ENCODE results near the gene CHI3L2. TPM values are rescaled to one million over a fixed set of nuclear protein-coding genes. Genes with fewer than 3 reads are reported as not detected.
"Not testable (repeated sequence)": the region's sequence is repeated elsewhere in the genome, so short reads cannot be mapped to it uniquely, and the experiment has no call there.

The CHI3L2 gene
- total RNA-seq, 1 donor from 2014 or later: 5.6 TPM

GRCh38 chr1:111213412-111213811 is 14.1 kb upstream of the CHI3L2 start:
- no peak overlapping the region for H3K27ac ChIP-seq
- H3K36me3 ChIP-seq: no peaks in the 10 kb centered on the region
- no peak overlapping the region for H3K4me3 ChIP-seq
- no peaks in the 10 kb centered on the region for H3K4me1 ChIP-seq
- H3K9me3 ChIP-seq: no peaks in the 10 kb centered on the region
- H3K27me3 ChIP-seq: no peaks in the 10 kb centered on the region
- TF ChIP-seq POLR2AphosphoS5 (IDR thresholded peaks at IDR 0.05; ENCODE audit: insufficient read depth in 1 of 2, low read depth in 1 of 2) (no peak), CTCF (IDR thresholded peaks at IDR 0.05) (no peak)
- intact Hi-C loops (cut with DNase I): no loop called here
- no peak for DNase-seq (ENCODE audit: extremely low spot score in 2 of 2)

DNA sequence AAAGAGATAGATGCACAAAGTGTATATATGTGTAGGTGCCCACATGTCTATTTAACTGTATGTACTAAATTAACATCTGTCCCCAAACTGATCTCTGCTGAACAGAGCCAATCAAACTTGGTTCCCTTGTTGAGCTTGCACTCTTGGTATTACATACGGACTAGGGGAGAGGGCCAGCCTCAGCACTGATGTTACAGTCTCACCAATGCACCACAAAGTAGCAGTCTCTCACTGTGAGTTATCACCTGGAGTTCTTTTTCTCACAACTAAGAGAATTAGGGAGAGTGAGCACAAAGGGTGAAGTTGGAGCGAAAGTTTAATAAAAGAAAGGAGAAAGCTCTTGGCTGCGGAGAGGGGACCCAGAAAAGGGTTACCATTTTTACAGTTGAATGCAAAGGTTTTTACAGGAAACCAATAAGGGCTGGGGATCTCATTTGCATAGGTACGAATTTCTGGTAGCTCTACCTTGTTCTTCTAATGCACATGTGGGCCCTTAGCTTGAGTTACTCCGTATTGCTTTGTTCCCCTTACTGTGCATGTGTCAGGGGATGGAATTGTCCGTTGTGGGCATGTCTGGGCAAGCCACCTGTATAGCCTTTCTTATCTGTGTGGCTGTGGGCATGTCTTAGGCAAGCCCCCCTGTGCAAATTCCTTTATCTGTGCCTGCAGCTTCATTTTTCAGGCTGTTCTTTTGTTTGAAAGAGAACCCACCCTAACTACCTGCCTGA is 13.3 kb upstream of the CHI3L2 start:
- no peaks in the 10 kb centered on the region for H3K4me1 ChIP-seq
- H3K9me3 ChIP-seq: no peaks in the 10 kb centered on the region
- DNase-seq (ENCODE audit: extremely low spot score in 2 of 2): peak in 1 of 2 donors; percentile 52
- no peak overlapping the region for H3K4me3 ChIP-seq
- H3K36me3 ChIP-seq: no peaks in the 10 kb centered on the region
- H3K27ac ChIP-seq: no peak overlapping the region
- no peaks in the 10 kb centered on the region for H3K27me3 ChIP-seq
- TF ChIP-seq POLR2A (IDR thresholded peaks at IDR 0.05): no peak
- no peak for TF ChIP-seq CTCF (IDR thresholded peaks at IDR 0.05)
- intact Hi-C loops (cut with DNase I): no loop called here

DNA sequence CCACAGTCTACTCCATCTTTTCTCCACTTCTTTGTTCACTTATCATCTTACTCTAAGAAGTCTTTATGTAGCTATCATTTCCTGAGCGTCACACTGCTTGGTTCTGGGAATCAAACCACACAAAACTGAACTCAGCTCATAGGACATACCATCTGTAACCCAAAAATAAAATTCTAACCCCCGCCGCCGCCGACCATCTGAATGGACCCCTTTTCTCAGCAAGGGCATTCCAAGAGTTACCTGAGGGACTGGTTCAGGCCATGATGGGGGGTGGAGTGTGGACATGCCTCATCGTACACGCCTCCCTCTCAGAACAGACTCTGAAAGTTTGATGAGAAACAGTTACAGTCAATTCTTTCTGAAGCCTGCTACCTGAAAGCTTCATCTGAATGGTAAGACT is 12.6 kb upstream of the CHI3L2 start:
- H3K4me1 ChIP-seq: no peaks in the 10 kb centered on the region
- no peaks in the 10 kb centered on the region for H3K36me3 ChIP-seq
- no peak for DNase-seq (ENCODE audit: extremely low spot score in 2 of 2)
- H3K9me3 ChIP-seq: no peaks in the 10 kb centered on the region
- H3K4me3 ChIP-seq: no peak overlapping the region
- TF ChIP-seq CTCF (IDR thresholded peaks at IDR 0.05): no peak
- TF ChIP-seq POLR2AphosphoS5 (IDR thresholded peaks at IDR 0.05; ENCODE audit: insufficient read depth in 1 of 2, low read depth in 1 of 2): no peak
- no peak for TF ChIP-seq POLR2A (IDR thresholded peaks at IDR 0.05)
- intact Hi-C loops (cut with DNase I): no loop called here
- no peak overlapping the region for H3K27ac ChIP-seq
- H3K27me3 ChIP-seq: no peaks in the 10 kb centered on the region

- H3K4me1 ChIP-seq; H3K9me3 ChIP-seq; H3K27me3 ChIP-seq; DNase-seq (ENCODE audit: extremely low spot score in 2 of 2); H3K4me3 ChIP-seq; H3K36me3 ChIP-seq; intact Hi-C loops (cut with DNase I); H3K27ac ChIP-seq: not testable (repeated sequence)
These were observed 12.2 kb upstream of the CHI3L2 start for GRCh38 chr1:111215285-111215684.

- TF ChIP-seq POLR2A (IDR thresholded peaks at IDR 0.05): no peak
- TF ChIP-seq CTCF (IDR thresholded peaks at IDR 0.05): no peak
- TF ChIP-seq POLR2AphosphoS5 (IDR thresholded peaks at IDR 0.05; ENCODE audit: insufficient read depth in 1 of 2, low read depth in 1 of 2): no peak
- no peak for DNase-seq (ENCODE audit: extremely low spot score in 2 of 2)
- Histone ChIP-seq H3K4me1 (no peaks in the 10 kb centered on the region), H3K27ac (no peak overlapping the region), H3K27me3 (no peaks in the 10 kb centered on the region), H3K36me3 (no peaks in the 10 kb centered on the region), H3K4me3 (no peak overlapping the region), H3K9me3 (no peaks in the 10 kb centered on the region)
- intact Hi-C loops (cut with DNase I): no loop called here
These were observed 10.8 kb upstream of the CHI3L2 start for GRCh38 chr1:111216751-111217150.
